A549 (cell line): ENCODE measurements around the gene CACNG7. TPM values are rescaled to one million over a fixed set of nuclear protein-coding genes. Genes with fewer than 3 reads are reported as not detected.

Source experiments
- ATAC-seq, 2 experiments: fragments of 200-7000 bp in 1 of 2; fragments of >200 bp in 1 of 2; cut with Nextera tagmentation in 1 of 2; cut with Tn5 transposase in 1 of 2; 3 replicates each; pipeline versions ENCODE4 v1.8.0 to v1.9.1; 2018 to 2020; ENCODE audit warnings: mild to moderate bottlenecking in 1 of 2, moderate library complexity in 1 of 2
- CTCF ChIA-PET: fragments of 300-600 bp; sonication (Branson Sonifier 250); formaldehyde crosslinking; extraction: SDS; loops from one replicate; lab custom pipeline; 2021; ENCODE audit warnings: antibody characterized with exemption, inconsistent platforms; lab: Yijun Ruan, JAX
- POLR2A ChIA-PET: fragments of 350-600 bp; formaldehyde crosslinking; extraction: SDS; loops from one replicate; lab custom pipeline; 2021; ENCODE audit warnings: antibody characterized with exemption, inconsistent platforms; lab: Yijun Ruan, JAX
- DNase-seq, 2 experiments: peaks; one replicate each; pipeline versions ENCODE4 v3.0.0 to v3.0.0-alpha.2; 2011 to 2016; ENCODE audit warnings: low read depth in 1 of 2, low spot score in 1 of 2
- FAIRE-seq: peaks from 2 replicates; lab custom pipeline; 2011; peaks lifted over from hg19 to GRCh38; lab: Jason Lieb, UNC
- H3K27ac ChIP-seq, 2 experiments: fragments of >200 bp; sonication (Bioruptor Twin); formaldehyde crosslinking; 3 replicates each; pipeline ENCODE4 v1.5.1; 2016 to 2017
- H3K4me1 ChIP-seq: fragments of >200 bp; sonication (Bioruptor Twin); formaldehyde crosslinking; 3 replicates; pipeline ENCODE4 v1.6.1; 2016
- H3K4me2 ChIP-seq: fragments of >200 bp; sonication (Bioruptor Twin); formaldehyde crosslinking; 3 replicates; pipeline ENCODE4 v1.6.1; 2016
- H3K4me3 ChIP-seq: fragments of >200 bp; sonication (Bioruptor Twin); formaldehyde crosslinking; 3 replicates; pipeline ENCODE4 v1.5.1; 2016
- H3K9me3 ChIP-seq: fragments of >200 bp; sonication (Bioruptor Twin); formaldehyde crosslinking; 3 replicates; pipeline ENCODE4 v1.6.1; 2016
- BHLHE40 ChIP-seq: IDR thresholded peaks from 2 replicates; pipeline ENCODE4 v1.6.1; 2012; ENCODE audit warnings: low read depth, low read length, inconsistent platforms
- EHMT2 ChIP-seq: fragments of 200-600 bp; sonication (generic); IDR thresholded peaks from 2 replicates; pipeline ENCODE4 v1.6.1; 2016; ENCODE audit warnings: antibody characterized with exemption, low read depth, mild to moderate bottlenecking, moderate library complexity
- ESRRA ChIP-seq: fragments of 150-350 bp; IDR thresholded peaks from 2 replicates; pipeline ENCODE4 v1.6.1; 2014; ENCODE audit warnings: mild to moderate bottlenecking, low read length, borderline replicate concordance
- FOSB ChIP-seq: fragments of 250-450 bp; sonication (Bioruptor Pico); IDR thresholded peaks from 2 replicates; pipeline ENCODE4 v1.5.0; 2020; ENCODE audit warnings: mild to moderate bottlenecking, moderate library complexity
- FOSL2 ChIP-seq, 2 experiments: fragments of 450-650 bp in 1 of 2; fragments of >200 bp in 1 of 2; sonication (Bioruptor Twin) in 1 of 2; formaldehyde crosslinking; IDR thresholded peaks; 2 replicates each; pipeline versions ENCODE4 v1.5.0 to v1.6.1; 2016 to 2020; ENCODE audit warnings: mild to moderate bottlenecking in 1 of 2, moderate library complexity in 1 of 2
- FOXS1 ChIP-seq: fragments of 250-450 bp; sonication (Bioruptor Pico); IDR thresholded peaks from 2 replicates; pipeline ENCODE4 v1.5.0; 2020; ENCODE audit warnings: mild to moderate bottlenecking, moderate library complexity
- HDAC2 ChIP-seq: fragments of 200-600 bp; sonication (generic); IDR thresholded peaks from 2 replicates; pipeline ENCODE4 v1.6.1; 2016
- HOXA7 ChIP-seq: fragments of 250-450 bp; sonication (Bioruptor Pico); IDR thresholded peaks from 2 replicates; pipeline ENCODE4 v1.5.0; 2020; ENCODE audit warnings: mild to moderate bottlenecking, moderate library complexity
- JUN ChIP-seq, 2 experiments: fragments of >200 bp; sonication (Bioruptor Twin); formaldehyde crosslinking; IDR thresholded peaks; 2 replicates in 1 of 2; 3 replicates in 1 of 2; pipeline ENCODE4 v1.6.1; 2016 to 2017
- MYC ChIP-seq: IDR thresholded peaks from 2 replicates; pipeline ENCODE4 v1.6.1; 2012; ENCODE audit warnings: mild to moderate bottlenecking, inconsistent platforms, low read length, improper control_type of control experiment, borderline replicate concordance
- NPAS2 ChIP-seq: fragments of 250-450 bp; sonication (Bioruptor Pico); IDR thresholded peaks from 2 replicates; pipeline ENCODE4 v1.8.0; 2022; ENCODE audit warnings: mild to moderate bottlenecking, moderate library complexity, borderline replicate concordance
- NR3C1 ChIP-seq: fragments of >200 bp; sonication (Bioruptor Twin); formaldehyde crosslinking; IDR thresholded peaks from 3 replicates; pipeline ENCODE4 v1.6.1; 2017
- POLR2AphosphoS2 ChIP-seq: conservative IDR thresholded peaks from 2 replicates; pipeline ENCODE4 v1.6.1; 2012; ENCODE audit warnings: low read length, improper control_type of control experiment, inconsistent platforms
- RAD21 ChIP-seq, 2 experiments: fragments of >200 bp in 1 of 2; sonication (Bioruptor Twin) in 1 of 2; formaldehyde crosslinking in 1 of 2; IDR thresholded peaks in 1 of 2; conservative IDR thresholded peaks in 1 of 2; 2 replicates in 1 of 2; 3 replicates in 1 of 2; pipeline ENCODE4 v1.6.1; 2012 to 2018; ENCODE audit warnings: inconsistent platforms in 1 of 2
- RARB ChIP-seq: fragments of 250-450 bp; sonication (Bioruptor Pico); IDR thresholded peaks from 2 replicates; pipeline ENCODE4 v1.8.0; 2021; ENCODE audit warnings: mild to moderate bottlenecking, moderate library complexity
- RNF2 ChIP-seq: fragments of 200-600 bp; sonication (generic); IDR thresholded peaks from 2 replicates; pipeline ENCODE4 v1.6.1; 2016; ENCODE audit warnings: low read depth, mild to moderate bottlenecking, antibody characterized with exemption, moderate library complexity, borderline replicate concordance
- SMC3 ChIP-seq: fragments of >200 bp; sonication (Bioruptor Twin); formaldehyde crosslinking; IDR thresholded peaks from 3 replicates; pipeline ENCODE4 v1.6.1; 2018; ENCODE audit warnings: inconsistent platforms
- TFCP2L1 ChIP-seq: fragments of 250-450 bp; sonication (Bioruptor Pico); IDR thresholded peaks from 2 replicates; pipeline ENCODE4 v1.5.0; 2021; ENCODE audit warnings: mild to moderate bottlenecking
- TP53 ChIP-seq: fragments of 250-450 bp; sonication (Bioruptor Pico); IDR thresholded peaks from 2 replicates; pipeline ENCODE4 v1.5.0; 2021; ENCODE audit warnings: mild to moderate bottlenecking, moderate library complexity
- ZC3H11A ChIP-seq: fragments of 450-650 bp; IDR thresholded peaks from 2 replicates; pipeline ENCODE4 v1.6.1; 2014; ENCODE audit warnings: antibody characterized with exemption, mild to moderate bottlenecking
- ZFP36 ChIP-seq: fragments of 450-650 bp; IDR thresholded peaks from 2 replicates; pipeline ENCODE4 v1.6.1; 2014; ENCODE audit warnings: borderline replicate concordance; ENCODE audit not compliant: partially characterized antibody
- ZNF302 ChIP-seq: fragments of 250-450 bp; sonication (Bioruptor Pico); IDR thresholded peaks from 2 replicates; pipeline ENCODE4 v1.9.0; 2021; ENCODE audit warnings: inconsistent platforms, mild to moderate bottlenecking, moderate library complexity
- WGBS: methylation state at CpG from one replicate; pipeline ENCODE4 v1.1.6; 2017; ENCODE audit errors: missing lambda C conversion rate; 5-methylcytosine and 5-hydroxymethylcytosine counted together
- polyA plus RNA-seq, 4 experiments: library from polyadenylated mRNA; depleted of rRNA in 3 of 4; stranded (reverse); fragments of >200 nt; fragmentation: RNase III in 1 of 4; extraction: RNeasy Plus Mini Kit Qiagen cat#74134 plus additional on column Dnase treatment in 1 of 4; gene quantifications; 2 replicates in 3 of 4; 3 replicates in 1 of 4; pipeline ENCODE4 v1.2.3, GENCODE V29; 2011 to 2017
- TF ChIP-seq, protein P1 (sequence below): fragments of >200 bp; sonication (Bioruptor Twin); formaldehyde crosslinking; IDR thresholded peaks from 3 replicates; pipeline ENCODE4 v1.6.1; 2016
- TF ChIP-seq, protein P2 (sequence below): fragments of >200 bp; sonication (Bioruptor Twin); formaldehyde crosslinking; IDR thresholded peaks from 3 replicates; pipeline ENCODE4 v1.5.1; 2016
- TF ChIP-seq, protein P3 (sequence below): fragments of >200 bp; sonication (Bioruptor Twin); formaldehyde crosslinking; IDR thresholded peaks from 2 replicates; pipeline ENCODE4 v1.6.1; 2016
- TF ChIP-seq, protein P4 (sequence below): fragments of 250-450 bp; sonication (Bioruptor Pico); IDR thresholded peaks from 2 replicates; pipeline ENCODE4 v1.5.0; 2021; ENCODE audit warnings: mild to moderate bottlenecking, moderate library complexity, borderline replicate concordance
- TF ChIP-seq, protein P5 (sequence below): fragments of 200-600 bp; sonication (generic); IDR thresholded peaks from 2 replicates; pipeline ENCODE4 v1.6.1; 2016; ENCODE audit warnings: antibody characterized with exemption, mild to moderate bottlenecking, moderate library complexity
- TF ChIP-seq, protein P6 (sequence below): IDR thresholded peaks from 2 replicates; pipeline ENCODE4 v1.6.1; 2012

The CACNG7 gene
- polyA plus RNA-seq, 2 of the 4 experiments (the other 2 are of a cell fraction) = 7.6 to 11.5 TPM

DNA sequence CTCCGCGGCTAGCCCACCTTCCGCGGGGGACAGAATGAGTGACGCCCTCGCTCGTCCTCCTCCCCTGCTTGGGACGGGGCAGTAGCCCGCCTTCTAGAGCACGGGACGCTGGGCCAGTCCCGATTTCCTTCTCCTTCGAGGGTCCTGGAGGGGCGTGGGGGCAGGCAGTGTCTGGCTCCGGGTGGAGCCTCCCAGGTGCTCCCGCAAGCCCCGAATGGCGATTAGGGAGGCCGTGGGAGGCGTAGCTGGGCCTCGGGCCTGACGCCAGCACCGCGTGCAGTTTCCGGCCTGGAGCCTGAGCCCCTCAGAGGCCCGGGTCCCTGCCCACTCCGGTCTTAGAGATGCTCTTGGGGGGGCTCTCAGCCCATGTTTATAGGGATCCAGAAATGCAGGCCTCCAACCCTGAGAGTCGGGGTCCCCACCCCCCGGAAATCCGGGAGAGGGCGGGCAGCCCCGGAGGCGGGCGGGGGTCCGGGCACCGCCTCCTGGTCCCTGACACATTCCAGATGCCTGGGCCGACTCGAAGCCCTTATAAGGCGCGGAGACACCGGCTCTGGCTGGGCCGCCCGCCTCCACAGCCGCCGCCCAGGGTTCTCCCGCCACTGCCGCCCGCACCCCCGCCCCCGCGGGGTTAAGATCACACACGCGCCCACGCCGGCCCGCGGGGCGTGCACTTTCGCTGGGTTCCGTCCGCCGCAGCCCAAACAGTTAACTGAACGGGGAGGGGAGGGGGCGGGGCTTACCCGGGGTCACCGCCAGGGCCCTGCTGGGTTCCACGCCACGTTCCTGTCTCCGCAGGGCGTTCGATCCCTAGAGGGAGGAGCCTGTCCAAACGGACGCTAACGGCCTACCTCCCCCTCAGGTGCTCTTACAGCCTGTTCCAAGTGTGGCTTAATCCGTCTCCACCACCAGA, 39.9 kb upstream of the CACNG7 start:
- Histone ChIP-seq H3K4me2 (peak overlapping the region; percentile 93), H3K4me3 (peak overlapping the region; percentile 69), H3K9me3 (no peaks in the 10 kb centered on the region), H3K4me1 (peaks cover 25% of the 10 kb centered on the region), H3K27ac (peak overlapping the region; percentile 94)
- peak; percentile 91 to 95 for DNase-seq
- FAIRE-seq = peak; percentile 63
- WGBS = 2% methylated on average over 34 of the region's 75 CpGs
- POLR2A ChIA-PET = interaction anchor here (1.2 to 4.2 kb wide), 5 partner anchors 10 to 155 kb away, joined by 3 to 54 read pairs (median 10); partner anchors contain the start of gene PRKCG
- peak; percentile 23 to 36 for ATAC-seq
- CTCF ChIA-PET = interaction anchor here (0.8 to 3.6 kb wide), 8 partner anchors 10 to 159 kb away, joined by 3 to 22 read pairs (median 4); partner anchors contain the start of gene PRKCG
- no peak for TF ChIP-seq NR3C1
- TF ChIP-seq, protein P1, sequence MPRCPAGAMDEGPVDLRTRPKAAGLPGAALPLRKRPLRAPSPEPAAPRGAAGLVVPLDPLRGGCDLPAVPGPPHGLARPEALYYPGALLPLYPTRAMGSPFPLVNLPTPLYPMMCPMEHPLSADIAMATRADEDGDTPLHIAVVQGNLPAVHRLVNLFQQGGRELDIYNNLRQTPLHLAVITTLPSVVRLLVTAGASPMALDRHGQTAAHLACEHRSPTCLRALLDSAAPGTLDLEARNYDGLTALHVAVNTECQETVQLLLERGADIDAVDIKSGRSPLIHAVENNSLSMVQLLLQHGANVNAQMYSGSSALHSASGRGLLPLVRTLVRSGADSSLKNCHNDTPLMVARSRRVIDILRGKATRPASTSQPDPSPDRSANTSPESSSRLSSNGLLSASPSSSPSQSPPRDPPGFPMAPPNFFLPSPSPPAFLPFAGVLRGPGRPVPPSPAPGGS = no peak
- TF ChIP-seq FOXS1 (CRISPR knock-in tag) = peak; percentile 8; the same call in 1 of the 2 replicates
- TF ChIP-seq FOSB (CRISPR knock-in tag) = peak; percentile 92
- no peak for TF ChIP-seq SMC3
- TF ChIP-seq TFCP2L1 = peak; percentile 97
- TF ChIP-seq, protein P2, sequence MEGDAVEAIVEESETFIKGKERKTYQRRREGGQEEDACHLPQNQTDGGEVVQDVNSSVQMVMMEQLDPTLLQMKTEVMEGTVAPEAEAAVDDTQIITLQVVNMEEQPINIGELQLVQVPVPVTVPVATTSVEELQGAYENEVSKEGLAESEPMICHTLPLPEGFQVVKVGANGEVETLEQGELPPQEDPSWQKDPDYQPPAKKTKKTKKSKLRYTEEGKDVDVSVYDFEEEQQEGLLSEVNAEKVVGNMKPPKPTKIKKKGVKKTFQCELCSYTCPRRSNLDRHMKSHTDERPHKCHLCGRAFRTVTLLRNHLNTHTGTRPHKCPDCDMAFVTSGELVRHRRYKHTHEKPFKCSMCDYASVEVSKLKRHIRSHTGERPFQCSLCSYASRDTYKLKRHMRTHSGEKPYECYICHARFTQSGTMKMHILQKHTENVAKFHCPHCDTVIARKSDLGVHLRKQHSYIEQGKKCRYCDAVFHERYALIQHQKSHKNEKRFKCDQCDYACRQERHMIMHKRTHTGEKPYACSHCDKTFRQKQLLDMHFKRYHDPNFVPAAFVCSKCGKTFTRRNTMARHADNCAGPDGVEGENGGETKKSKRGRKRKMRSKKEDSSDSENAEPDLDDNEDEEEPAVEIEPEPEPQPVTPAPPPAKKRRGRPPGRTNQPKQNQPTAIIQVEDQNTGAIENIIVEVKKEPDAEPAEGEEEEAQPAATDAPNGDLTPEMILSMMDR = no peak
- TF ChIP-seq, protein P3, sequence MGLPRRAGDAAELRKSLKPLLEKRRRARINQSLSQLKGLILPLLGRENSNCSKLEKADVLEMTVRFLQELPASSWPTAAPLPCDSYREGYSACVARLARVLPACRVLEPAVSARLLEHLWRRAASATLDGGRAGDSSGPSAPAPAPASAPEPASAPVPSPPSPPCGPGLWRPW = no peak
- TF ChIP-seq, protein P4, sequence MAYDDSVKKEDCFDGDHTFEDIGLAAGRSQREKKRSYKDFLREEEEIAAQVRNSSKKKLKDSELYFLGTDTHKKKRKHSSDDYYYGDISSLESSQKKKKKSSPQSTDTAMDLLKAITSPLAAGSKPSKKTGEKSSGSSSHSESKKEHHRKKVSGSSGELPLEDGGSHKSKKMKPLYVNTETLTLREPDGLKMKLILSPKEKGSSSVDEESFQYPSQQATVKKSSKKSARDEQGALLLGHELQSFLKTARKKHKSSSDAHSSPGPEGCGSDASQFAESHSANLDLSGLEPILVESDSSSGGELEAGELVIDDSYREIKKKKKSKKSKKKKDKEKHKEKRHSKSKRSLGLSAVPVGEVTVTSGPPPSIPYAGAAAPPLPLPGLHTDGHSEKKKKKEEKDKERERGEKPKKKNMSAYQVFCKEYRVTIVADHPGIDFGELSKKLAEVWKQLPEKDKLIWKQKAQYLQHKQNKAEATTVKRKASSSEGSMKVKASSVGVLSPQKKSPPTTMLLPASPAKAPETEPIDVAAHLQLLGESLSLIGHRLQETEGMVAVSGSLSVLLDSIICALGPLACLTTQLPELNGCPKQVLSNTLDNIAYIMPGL (CRISPR knock-in tag) = peak; percentile 89; the same call in 1 of the 2 replicates
- TF ChIP-seq, protein P5, sequence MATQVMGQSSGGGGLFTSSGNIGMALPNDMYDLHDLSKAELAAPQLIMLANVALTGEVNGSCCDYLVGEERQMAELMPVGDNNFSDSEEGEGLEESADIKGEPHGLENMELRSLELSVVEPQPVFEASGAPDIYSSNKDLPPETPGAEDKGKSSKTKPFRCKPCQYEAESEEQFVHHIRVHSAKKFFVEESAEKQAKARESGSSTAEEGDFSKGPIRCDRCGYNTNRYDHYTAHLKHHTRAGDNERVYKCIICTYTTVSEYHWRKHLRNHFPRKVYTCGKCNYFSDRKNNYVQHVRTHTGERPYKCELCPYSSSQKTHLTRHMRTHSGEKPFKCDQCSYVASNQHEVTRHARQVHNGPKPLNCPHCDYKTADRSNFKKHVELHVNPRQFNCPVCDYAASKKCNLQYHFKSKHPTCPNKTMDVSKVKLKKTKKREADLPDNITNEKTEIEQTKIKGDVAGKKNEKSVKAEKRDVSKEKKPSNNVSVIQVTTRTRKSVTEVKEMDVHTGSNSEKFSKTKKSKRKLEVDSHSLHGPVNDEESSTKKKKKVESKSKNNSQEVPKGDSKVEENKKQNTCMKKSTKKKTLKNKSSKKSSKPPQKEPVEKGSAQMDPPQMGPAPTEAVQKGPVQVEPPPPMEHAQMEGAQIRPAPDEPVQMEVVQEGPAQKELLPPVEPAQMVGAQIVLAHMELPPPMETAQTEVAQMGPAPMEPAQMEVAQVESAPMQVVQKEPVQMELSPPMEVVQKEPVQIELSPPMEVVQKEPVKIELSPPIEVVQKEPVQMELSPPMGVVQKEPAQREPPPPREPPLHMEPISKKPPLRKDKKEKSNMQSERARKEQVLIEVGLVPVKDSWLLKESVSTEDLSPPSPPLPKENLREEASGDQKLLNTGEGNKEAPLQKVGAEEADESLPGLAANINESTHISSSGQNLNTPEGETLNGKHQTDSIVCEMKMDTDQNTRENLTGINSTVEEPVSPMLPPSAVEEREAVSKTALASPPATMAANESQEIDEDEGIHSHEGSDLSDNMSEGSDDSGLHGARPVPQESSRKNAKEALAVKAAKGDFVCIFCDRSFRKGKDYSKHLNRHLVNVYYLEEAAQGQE = peak; percentile 1; the same call in 1 of the 2 replicates
- TF ChIP-seq FOSL2 (IDR thresholded peaks at IDR 0.05) = no peak
- no peak; the same call in 1 of the 2 replicates for TF ChIP-seq FOSL2 (CRISPR knock-in tag; IDR thresholded peaks at IDR 0.05)
- TF ChIP-seq HOXA7 (CRISPR knock-in tag) = peak; percentile 91
- TF ChIP-seq POLR2AphosphoS2 = peak; percentile 93
- TF ChIP-seq TP53 (CRISPR knock-in tag) = peak; percentile 98
- no peak for TF ChIP-seq ZNF302 (CRISPR knock-in tag)
- TF ChIP-seq HDAC2 = no peak
- peak in 1 of 2 experiments; percentile 1; a peak in 1 of 5 replicates for TF ChIP-seq RAD21 (conservative IDR thresholded peaks at IDR 0.05 in 1 of 2, IDR thresholded peaks at IDR 0.05 in 1 of 2)
- TF ChIP-seq JUN (IDR thresholded peaks at IDR 0.05) = peak in 1 of 2 experiments; percentile 42; a peak in 4 of 5 replicates
- TF ChIP-seq MYC = peak; percentile 44; the same call in 1 of the 2 replicates
- TF ChIP-seq, protein P6, sequence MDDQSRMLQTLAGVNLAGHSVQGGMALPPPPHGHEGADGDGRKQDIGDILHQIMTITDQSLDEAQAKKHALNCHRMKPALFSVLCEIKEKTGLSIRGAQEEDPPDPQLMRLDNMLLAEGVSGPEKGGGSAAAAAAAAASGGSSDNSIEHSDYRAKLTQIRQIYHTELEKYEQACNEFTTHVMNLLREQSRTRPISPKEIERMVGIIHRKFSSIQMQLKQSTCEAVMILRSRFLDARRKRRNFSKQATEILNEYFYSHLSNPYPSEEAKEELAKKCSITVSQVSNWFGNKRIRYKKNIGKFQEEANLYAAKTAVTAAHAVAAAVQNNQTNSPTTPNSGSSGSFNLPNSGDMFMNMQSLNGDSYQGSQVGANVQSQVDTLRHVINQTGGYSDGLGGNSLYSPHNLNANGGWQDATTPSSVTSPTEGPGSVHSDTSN = peak; percentile 39
- TF ChIP-seq RARB (CRISPR knock-in tag) = peak; percentile 86
- TF ChIP-seq RNF2 = no peak; the same call in 1 of the 2 replicates
- TF ChIP-seq ZC3H11A = no peak
- no peak for TF ChIP-seq ZFP36
- TF ChIP-seq ESRRA = no peak
- 0 out of 2 replicates have a peak, but pooled peaks have one; percentile 7 for TF ChIP-seq BHLHE40
- TF ChIP-seq NPAS2 = no peak
- no peak for TF ChIP-seq EHMT2
